ENCODE results near the gene SPRED3. TPM values are rescaled to one million over a fixed set of nuclear protein-coding genes. Genes with fewer than 3 reads are reported as not detected.

SPRED3 gene
- total and polyA plus RNA-seq, 9 of the 15 experiments (the other 6 are each of a cell fraction or from before 2014, with no cell fraction given) = 0.05 to 1.3 (median 0.36) TPM

DNA sequence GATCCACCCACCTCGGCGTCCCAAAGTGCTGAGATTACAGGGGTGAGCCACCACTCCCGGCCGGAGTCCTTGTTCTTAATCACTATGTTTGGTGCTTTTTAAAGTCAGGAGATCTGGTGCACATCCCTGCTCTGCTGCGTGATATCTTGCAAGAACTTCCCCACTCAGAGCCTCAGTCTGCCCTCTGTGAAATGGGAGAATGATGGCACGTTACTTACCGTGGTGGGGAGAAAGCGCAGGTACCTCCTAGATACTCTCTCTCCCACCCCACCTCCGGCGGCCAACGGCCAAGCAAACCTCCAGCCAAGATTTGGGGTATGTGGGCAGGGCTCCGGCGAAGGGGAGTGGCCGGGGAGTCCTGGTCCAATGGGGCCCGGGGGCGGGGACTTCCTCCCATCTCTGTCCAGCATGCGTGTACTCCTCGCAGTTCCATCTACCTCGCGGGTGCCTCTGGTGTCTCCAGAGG lies 44.8 kb downstream of the SPRED3 start, which contains the start of gene RYR1 (continued):
- TF ChIP-seq NFIX (CRISPR knock-in tag; IDR thresholded peaks at IDR 0.05; ENCODE audit: low read depth) (no peak), CSDE1 (IDR thresholded peaks at IDR 0.05) (no peak), HMG20A (CRISPR knock-in tag; conservative IDR thresholded peaks at IDR 0.05) (no peak), ZNF589 (CRISPR knock-in tag; IDR thresholded peaks at IDR 0.05; ENCODE audit: low read depth) (no peak), CBX3 (IDR thresholded peaks at IDR 0.05; ENCODE audit: borderline replicate concordance in 1 of 2, low read length in 2 of 2) (peak in 1 of 2 experiments; percentile 64; a peak in 1 of 3 replicates), ILF3 (IDR thresholded peaks at IDR 0.05; ENCODE audit: borderline replicate concordance) (no peak), CHD4 (IDR thresholded peaks at IDR 0.05; ENCODE audit: insufficient read depth, insufficient replicate concordance, low read depth, low read length, poor library complexity, severe bottlenecking) (peak; percentile 75), ZNF695 (CRISPR knock-in tag; IDR thresholded peaks at IDR 0.05) (no peak), NUFIP1 (IDR thresholded peaks at IDR 0.05; ENCODE audit: partially characterized antibody) (no peak), NR2C1 (IDR thresholded peaks at IDR 0.05) (no peak), NR2C1 (tag; IDR thresholded peaks at IDR 0.05) (no peak), GATAD2B (IDR thresholded peaks at IDR 0.05; ENCODE audit: borderline replicate concordance) (no peak), RAD51 (IDR thresholded peaks at IDR 0.05; ENCODE audit: borderline replicate concordance, low read depth) (no peak)
- TF ChIP-seq, protein P1, sequence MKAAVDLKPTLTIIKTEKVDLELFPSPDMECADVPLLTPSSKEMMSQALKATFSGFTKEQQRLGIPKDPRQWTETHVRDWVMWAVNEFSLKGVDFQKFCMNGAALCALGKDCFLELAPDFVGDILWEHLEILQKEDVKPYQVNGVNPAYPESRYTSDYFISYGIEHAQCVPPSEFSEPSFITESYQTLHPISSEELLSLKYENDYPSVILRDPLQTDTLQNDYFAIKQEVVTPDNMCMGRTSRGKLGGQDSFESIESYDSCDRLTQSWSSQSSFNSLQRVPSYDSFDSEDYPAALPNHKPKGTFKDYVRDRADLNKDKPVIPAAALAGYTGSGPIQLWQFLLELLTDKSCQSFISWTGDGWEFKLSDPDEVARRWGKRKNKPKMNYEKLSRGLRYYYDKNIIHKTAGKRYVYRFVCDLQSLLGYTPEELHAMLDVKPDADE (conservative IDR thresholded peaks at IDR 0.05; ENCODE audit: control insufficient read depth, low read depth, low read length) = 0 out of 2 replicates have a peak, but pooled peaks have one; percentile 23
- TF ChIP-seq, protein P2, sequence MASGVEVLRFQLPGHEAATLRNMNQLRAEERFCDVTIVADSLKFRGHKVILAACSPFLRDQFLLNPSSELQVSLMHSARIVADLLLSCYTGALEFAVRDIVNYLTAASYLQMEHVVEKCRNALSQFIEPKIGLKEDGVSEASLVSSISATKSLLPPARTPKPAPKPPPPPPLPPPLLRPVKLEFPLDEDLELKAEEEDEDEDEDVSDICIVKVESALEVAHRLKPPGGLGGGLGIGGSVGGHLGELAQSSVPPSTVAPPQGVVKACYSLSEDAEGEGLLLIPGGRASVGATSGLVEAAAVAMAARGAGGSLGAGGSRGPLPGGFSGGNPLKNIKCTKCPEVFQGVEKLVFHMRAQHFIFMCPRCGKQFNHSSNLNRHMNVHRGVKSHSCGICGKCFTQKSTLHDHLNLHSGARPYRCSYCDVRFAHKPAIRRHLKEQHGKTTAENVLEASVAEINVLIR (CRISPR knock-in tag; IDR thresholded peaks at IDR 0.05) = no peak
- TF ChIP-seq, protein P3, sequence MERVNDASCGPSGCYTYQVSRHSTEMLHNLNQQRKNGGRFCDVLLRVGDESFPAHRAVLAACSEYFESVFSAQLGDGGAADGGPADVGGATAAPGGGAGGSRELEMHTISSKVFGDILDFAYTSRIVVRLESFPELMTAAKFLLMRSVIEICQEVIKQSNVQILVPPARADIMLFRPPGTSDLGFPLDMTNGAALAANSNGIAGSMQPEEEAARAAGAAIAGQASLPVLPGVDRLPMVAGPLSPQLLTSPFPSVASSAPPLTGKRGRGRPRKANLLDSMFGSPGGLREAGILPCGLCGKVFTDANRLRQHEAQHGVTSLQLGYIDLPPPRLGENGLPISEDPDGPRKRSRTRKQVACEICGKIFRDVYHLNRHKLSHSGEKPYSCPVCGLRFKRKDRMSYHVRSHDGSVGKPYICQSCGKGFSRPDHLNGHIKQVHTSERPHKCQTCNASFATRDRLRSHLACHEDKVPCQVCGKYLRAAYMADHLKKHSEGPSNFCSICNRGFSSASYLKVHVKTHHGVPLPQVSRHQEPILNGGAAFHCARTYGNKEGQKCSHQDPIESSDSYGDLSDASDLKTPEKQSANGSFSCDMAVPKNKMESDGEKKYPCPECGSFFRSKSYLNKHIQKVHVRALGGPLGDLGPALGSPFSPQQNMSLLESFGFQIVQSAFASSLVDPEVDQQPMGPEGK (CRISPR knock-in tag; IDR thresholded peaks at IDR 0.05; ENCODE audit: borderline replicate concordance) = no peak
